ENCODE results near the gene DPH1. TPM values are rescaled to one million over a fixed set of nuclear protein-coding genes. Genes with fewer than 3 reads are reported as not detected.

Gene DPH1
- total and polyA plus RNA-seq, 2 of the 4 experiments (the other 2 are of a cell fraction), result 24.4 to 49.9 TPM

DNA sequence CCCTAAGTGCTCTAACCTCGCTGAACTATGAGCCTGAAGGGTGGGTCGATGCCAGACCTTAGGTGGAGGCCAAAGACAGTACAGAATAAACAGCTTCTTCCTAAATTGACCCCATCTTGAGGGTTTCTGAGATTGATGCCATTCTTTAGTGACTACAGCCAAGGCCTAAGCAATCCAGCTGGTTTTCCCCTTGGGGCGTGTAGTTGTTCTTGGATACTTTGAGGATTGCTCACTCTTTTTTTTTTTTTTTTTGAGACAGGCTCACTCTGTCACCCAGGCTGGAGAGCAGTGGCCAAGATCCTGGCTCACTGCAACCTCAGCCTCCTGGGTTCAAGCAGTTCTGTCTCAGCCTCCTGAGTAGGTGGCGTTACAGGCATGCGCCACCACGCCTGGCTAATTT, 13.8 kb downstream of the DPH1 start:
- H3K56ac ChIP-seq (ENCODE audit: extremely low read depth, insufficient read depth, low read length), result no peak overlapping the region
- peaks cover 22% of the 10 kb centered on the region for H3K9me1 ChIP-seq (ENCODE audit: insufficient read depth, low read length)
- CTCF ChIA-PET, result interaction anchor here (0.6 to 0.7 kb wide), 2 partner anchors 162 to 239 kb away, joined by 4 to 5 read pairs; no protein-coding TSS in a partner anchor
- H3K9ac ChIP-seq (ENCODE audit: low read depth, low read length), result no peak overlapping the region
- H3K4ac ChIP-seq (ENCODE audit: low read depth, low read length), result peak overlapping the region; percentile 8
- peaks cover 22 to 40% of the 10 kb centered on the region in 2 experiments for H3K79me1 ChIP-seq (ENCODE audit: low read depth in 1 of 2, low read length in 2 of 2)
- H2AK5ac ChIP-seq (ENCODE audit: low read depth, low read length), result peak overlapping the region; percentile 71
- peaks cover 22% of the 10 kb centered on the region for H3K36me3 ChIP-seq (ENCODE audit: control insufficient read depth, insufficient read depth, low read length)
- DNase-seq (peak; percentile 80), ATAC-seq (ENCODE audit: low read depth) (peak; percentile 18)
- peak overlapping the region in 1 of 2 experiments; percentile 64; a peak in 2 of 4 replicates for H4K8ac ChIP-seq (ENCODE audit: low read depth in 2 of 2, low read length in 2 of 2)
- intact Hi-C loops (cut with micrococcal nuclease) (loop anchor here (5.0 kb wide), 1 partner anchor 326 kb away; no protein-coding TSS in a partner anchor), in situ Hi-C loops (cut with MboI; ENCODE audit: low sequenced_read_pairs) (loop anchor here (25.0 kb wide), 1 partner anchor 331 kb away; the partner anchor contains the start of genes TLCD2 and WDR81), dilution Hi-C loops (cut with HindIII; ENCODE audit: low sequenced_read_pairs, unreplicated experiment) (no loop called here)
- peak overlapping the region; percentile 31 for H2AK9ac ChIP-seq (replicated peaks; ENCODE audit: low read depth, low read length, poor library complexity)
- peak overlapping the region; percentile 42; the same call in 1 of the 2 replicates for H4K5ac ChIP-seq (ENCODE audit: low read depth, low read length)
- no peak overlapping the region for H2AFZ ChIP-seq (replicated peaks; ENCODE audit: low read length, poor library complexity)
- no peaks in the 10 kb centered on the region for H3K9me3 ChIP-seq (ENCODE audit: control insufficient read depth, insufficient read depth, low read length)
- POLR2A ChIA-PET (ENCODE audit: unreplicated experiment), result no interaction called here
- H3K18ac ChIP-seq (ENCODE audit: low read depth, low read length), result peak overlapping the region; percentile 38; the same call in 1 of the 2 replicates
- H3K4me1 ChIP-seq (ENCODE audit: control insufficient read depth, insufficient read depth, low read length), result peaks cover 24% of the 10 kb centered on the region
- no peak overlapping the region for H3K14ac ChIP-seq (replicated peaks; ENCODE audit: low read depth, low read length)
- WGBS, 2 experiments (ENCODE audit: extremely low coverage in 2 of 2, insufficient read length in 1 of 2), result no CpG with 5 or more reads among the region's 6 CpGs
- H3K27me3 ChIP-seq (ENCODE audit: control insufficient read depth, insufficient read depth, low read length), result no peaks in the 10 kb centered on the region
- peak overlapping the region; percentile 2; the same call in 1 of the 2 replicates for H2BK20ac ChIP-seq (ENCODE audit: low read depth, low read length)
- H3K4me3 ChIP-seq (ENCODE audit: insufficient read depth, low read depth, low read length), result no peak overlapping the region
- H2BK5ac ChIP-seq (ENCODE audit: low read depth, low read length, poor library complexity, severe bottlenecking), result peak overlapping the region; percentile 86
- TF ChIP-seq FOS (IDR thresholded peaks at IDR 0.05; ENCODE audit: low read depth, low read length) (no peak), BHLHE40 (IDR thresholded peaks at IDR 0.05; ENCODE audit: low read depth, low read length) (no peak), RFX5 (IDR thresholded peaks at IDR 0.05; ENCODE audit: low read depth, low read length) (no peak), RAD21 (IDR thresholded peaks at IDR 0.05; ENCODE audit: low read length) (no peak), POLR2A (IDR thresholded peaks at IDR 0.05; ENCODE audit: low read depth, low read length) (no peak), CHD1 (IDR thresholded peaks at IDR 0.05; ENCODE audit: low read depth, low read length) (no peak), MAZ (IDR thresholded peaks at IDR 0.05; ENCODE audit: borderline replicate concordance, low read depth, low read length) (no peak), MAFK (IDR thresholded peaks at IDR 0.05; ENCODE audit: low read depth, low read length) (no peak), NFE2L2 (IDR thresholded peaks at IDR 0.05; ENCODE audit: low read depth, low read length) (no peak), RCOR1 (IDR thresholded peaks at IDR 0.05; ENCODE audit: insufficient replicate concordance, low read length) (no peak), SMC3 (IDR thresholded peaks at IDR 0.05; ENCODE audit: low read depth, low read length) (no peak), CEBPB (IDR thresholded peaks at IDR 0.05; ENCODE audit: low read depth, low read length) (no peak), MXI1 (IDR thresholded peaks at IDR 0.05; ENCODE audit: borderline replicate concordance, low read depth, low read length) (no peak)
- TF ChIP-seq, protein P1, sequence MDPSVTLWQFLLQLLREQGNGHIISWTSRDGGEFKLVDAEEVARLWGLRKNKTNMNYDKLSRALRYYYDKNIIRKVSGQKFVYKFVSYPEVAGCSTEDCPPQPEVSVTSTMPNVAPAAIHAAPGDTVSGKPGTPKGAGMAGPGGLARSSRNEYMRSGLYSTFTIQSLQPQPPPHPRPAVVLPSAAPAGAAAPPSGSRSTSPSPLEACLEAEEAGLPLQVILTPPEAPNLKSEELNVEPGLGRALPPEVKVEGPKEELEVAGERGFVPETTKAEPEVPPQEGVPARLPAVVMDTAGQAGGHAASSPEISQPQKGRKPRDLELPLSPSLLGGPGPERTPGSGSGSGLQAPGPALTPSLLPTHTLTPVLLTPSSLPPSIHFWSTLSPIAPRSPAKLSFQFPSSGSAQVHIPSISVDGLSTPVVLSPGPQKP (IDR thresholded peaks at IDR 0.05; ENCODE audit: borderline replicate concordance, low read depth, low read length), result no peak
- TF ChIP-seq, protein P2, sequence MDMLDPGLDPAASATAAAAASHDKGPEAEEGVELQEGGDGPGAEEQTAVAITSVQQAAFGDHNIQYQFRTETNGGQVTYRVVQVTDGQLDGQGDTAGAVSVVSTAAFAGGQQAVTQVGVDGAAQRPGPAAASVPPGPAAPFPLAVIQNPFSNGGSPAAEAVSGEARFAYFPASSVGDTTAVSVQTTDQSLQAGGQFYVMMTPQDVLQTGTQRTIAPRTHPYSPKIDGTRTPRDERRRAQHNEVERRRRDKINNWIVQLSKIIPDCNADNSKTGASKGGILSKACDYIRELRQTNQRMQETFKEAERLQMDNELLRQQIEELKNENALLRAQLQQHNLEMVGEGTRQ (IDR thresholded peaks at IDR 0.05; ENCODE audit: low read depth, low read length), result no peak
- TF ChIP-seq, protein P3, sequence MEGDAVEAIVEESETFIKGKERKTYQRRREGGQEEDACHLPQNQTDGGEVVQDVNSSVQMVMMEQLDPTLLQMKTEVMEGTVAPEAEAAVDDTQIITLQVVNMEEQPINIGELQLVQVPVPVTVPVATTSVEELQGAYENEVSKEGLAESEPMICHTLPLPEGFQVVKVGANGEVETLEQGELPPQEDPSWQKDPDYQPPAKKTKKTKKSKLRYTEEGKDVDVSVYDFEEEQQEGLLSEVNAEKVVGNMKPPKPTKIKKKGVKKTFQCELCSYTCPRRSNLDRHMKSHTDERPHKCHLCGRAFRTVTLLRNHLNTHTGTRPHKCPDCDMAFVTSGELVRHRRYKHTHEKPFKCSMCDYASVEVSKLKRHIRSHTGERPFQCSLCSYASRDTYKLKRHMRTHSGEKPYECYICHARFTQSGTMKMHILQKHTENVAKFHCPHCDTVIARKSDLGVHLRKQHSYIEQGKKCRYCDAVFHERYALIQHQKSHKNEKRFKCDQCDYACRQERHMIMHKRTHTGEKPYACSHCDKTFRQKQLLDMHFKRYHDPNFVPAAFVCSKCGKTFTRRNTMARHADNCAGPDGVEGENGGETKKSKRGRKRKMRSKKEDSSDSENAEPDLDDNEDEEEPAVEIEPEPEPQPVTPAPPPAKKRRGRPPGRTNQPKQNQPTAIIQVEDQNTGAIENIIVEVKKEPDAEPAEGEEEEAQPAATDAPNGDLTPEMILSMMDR (conservative IDR thresholded peaks at IDR 0.05; ENCODE audit: low read depth, low read length), result no peak
- H3K4me2 ChIP-seq (ENCODE audit: low read depth, low read length), result peak overlapping the region; percentile 16
- peak overlapping the region; percentile 47; the same call in 1 of the 3 replicates for H2BK15ac ChIP-seq (ENCODE audit: low read depth, low read length)
- peak overlapping the region; percentile 31 for H3K27ac ChIP-seq (ENCODE audit: insufficient read depth, low read length)
- peak overlapping the region; percentile 26; the same call in 1 of the 2 replicates for H3K23ac ChIP-seq (ENCODE audit: low read depth, low read length)
- H4K91ac ChIP-seq (ENCODE audit: insufficient read depth, low read depth, low read length), result peak overlapping the region; percentile 71
- peaks cover 11% of the 10 kb centered on the region; the same call in 1 of the 2 replicates for H4K20me1 ChIP-seq (ENCODE audit: insufficient read depth, low read length)
- no TSS peak for BruUV-seq (replicated peaks)
- H2BK120ac ChIP-seq (ENCODE audit: low read depth, low read length), result peak overlapping the region; percentile 6; the same call in 1 of the 2 replicates
